Measurements from ENCODE around the gene ITGB3.
A peak's percentile ranks its signal among the peaks of the same experiment; 100 is the strongest.

The ITGB3 gene

DNA sequence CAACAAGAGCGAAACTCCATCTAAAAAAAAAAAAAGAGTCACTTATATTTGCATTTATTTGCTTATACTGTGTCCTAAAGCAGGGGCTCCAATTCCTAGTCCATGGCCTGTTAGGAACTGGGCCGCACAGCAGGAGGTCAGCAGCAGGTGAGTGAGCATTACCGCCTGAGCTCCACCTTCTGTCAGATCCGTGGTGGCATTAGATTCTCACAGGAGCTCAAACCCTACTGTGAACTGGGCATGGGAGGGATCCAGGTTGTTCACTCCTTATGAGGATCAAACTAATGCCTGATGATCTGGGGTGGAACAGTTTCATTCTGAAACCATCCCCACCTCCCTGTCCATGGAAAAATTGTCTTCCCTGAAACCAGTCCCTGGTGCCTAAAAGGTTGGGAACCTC is 24.9 kb downstream of the ITGB3 start:
- DNase-seq = no peak

DNA sequence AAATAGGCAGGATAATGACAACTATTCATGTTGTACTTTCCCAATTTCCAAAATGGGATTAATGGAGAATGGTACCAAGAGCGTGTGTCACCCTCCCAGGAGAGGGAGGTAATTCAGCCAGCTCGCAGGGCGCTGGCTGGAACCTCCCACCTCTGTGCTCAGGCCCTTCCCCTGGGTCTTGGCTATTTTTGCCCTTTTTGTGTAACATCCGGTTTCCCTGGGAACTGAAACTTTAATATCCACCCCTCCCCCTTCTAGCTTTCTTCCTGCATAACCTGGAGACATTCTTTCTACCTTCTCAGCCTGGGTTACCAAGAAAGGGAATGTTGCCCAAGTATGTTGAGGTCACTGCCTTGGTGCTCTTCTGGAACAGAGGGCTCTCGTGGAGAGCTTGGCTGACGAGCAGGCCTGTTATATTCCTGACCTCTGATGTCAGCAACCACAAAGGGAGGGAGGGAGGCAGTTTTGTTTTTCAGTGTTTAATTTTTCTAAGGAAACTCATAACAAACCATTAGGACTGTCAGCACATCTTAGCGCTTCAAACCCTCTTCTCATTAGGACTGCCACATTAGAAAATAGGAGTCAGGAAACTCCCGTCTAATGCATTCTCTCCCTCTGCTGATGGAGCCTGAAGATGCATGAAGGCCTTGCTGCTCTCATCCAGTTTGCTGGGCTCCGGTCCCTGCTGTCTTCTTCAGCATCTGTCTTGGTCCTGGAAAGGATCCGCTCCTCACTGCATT is 25.6 kb downstream of the ITGB3 start:
- DNase-seq = peak; percentile 90

DNA sequence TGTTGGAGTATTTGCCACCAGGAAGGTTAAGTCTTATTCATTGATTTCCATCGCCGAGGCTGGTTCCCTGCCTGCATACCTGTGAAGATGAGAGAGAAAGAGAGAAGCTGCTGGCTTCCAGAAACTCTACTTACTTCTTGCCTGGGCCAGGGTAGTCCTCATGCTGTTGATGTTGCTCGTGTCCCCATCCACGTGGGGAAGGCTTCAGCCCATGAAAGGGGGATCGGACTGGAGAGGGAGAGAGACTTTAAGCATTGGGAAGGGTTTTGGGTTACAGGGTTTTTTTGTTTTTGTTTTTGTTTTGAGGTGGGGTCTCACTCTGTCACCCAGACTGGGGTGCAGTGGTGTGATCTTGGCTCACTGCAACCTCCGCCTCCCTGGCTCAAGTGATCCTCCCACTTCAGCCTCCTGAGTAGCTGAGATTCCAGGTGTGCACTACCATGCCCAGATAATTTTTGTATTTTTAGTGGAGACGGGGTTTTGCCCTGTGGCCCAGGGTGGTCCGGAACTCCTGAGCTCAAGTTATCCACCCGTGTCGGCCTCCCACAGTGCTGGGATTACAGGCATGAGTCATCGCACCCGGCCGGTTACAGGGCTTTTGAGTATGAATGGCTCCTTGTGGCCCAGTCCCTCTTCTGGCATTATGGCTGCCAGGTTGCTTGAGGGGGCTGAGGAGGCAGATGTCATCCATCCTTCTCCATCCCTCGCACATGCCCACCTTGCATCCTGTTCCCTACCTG is 26.6 kb downstream of the ITGB3 start:
- DNase-seq = peak; percentile 56

DNA sequence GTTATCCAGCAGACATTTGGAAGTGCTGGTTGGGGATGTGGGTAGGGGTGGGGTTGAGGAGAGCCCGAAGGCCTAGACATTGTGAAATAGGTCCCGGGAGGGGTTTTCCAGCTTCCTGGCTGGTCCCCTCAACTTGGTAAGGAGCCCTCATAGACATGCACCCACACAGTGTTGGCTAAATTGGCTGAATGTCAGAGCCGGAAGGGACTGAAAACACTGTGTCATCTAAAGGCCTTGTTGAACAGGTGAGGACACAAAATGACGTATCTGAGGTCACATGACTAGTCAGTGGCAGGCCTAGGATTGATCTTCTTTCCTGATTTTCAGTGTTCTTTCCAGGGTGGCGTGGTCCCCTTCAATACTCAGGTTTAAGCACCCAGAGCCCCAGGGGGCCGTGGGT is 27.6 kb downstream of the ITGB3 start:
- no peak for DNase-seq

DNA sequence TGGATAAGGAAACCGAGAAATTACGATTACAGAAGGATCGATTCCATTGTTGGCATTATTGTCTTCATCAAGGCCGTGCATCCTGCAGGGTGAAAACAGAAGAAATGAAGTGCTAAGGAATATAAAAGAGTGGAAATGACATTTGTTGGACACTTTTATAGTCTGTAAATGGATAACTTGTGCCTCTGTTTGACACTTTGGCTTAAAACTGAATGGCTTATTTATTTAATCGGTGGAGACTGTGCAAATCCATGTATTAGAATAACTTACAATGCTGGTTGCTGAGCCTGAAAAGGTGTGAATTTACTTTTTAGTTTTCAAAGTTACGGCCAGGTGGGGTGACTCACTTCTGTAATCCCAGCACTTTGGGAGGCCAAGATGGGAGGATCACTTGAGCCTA is 31.4 kb downstream of the ITGB3 start:
- DNase-seq = no peak

DNA sequence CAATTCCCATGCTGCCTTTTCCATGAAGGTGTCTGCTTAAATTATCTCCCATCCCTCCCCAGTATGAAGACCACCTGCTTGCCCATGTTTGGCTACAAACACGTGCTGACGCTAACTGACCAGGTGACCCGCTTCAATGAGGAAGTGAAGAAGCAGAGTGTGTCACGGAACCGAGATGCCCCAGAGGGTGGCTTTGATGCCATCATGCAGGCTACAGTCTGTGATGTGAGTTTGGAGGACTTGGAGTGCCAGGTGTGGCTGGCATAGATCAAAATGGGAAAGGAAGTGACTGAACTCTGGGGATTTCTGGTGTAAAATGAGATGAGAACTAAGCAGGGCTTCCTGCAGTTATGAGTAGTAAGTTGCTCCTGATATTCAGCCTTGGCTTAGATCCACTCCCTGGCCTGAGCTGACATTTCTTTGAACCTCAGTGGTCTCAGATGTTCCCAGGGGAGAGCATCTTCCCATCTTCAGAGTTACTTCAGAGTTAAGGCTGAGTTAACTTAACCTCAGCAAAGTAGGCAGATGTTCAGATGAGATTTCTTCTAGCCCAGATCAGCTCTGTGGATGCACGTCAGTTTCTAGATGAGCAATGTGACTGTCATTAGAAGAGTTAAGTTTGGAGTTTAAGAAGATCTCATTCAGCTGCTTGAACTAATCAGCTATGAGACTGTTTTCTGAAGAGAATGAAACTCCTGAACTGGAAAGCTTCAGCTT is 32.7 kb downstream of the ITGB3 start:
- no peak for DNase-seq

DNA sequence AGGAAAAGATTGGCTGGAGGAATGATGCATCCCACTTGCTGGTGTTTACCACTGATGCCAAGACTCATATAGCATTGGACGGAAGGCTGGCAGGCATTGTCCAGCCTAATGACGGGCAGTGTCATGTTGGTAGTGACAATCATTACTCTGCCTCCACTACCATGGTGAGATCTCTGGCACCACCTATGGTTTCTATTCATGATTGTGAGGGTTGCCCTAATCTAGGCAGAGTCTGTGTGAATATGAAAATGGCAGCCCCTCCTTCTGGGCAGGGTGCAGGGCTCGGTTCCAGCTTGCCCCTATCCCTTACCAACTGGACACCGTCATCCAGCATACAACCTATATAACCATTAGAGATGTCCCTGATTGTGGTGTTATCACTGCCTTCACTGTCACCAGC is 33.4 kb downstream of the ITGB3 start:
- no peak for DNase-seq

DNA sequence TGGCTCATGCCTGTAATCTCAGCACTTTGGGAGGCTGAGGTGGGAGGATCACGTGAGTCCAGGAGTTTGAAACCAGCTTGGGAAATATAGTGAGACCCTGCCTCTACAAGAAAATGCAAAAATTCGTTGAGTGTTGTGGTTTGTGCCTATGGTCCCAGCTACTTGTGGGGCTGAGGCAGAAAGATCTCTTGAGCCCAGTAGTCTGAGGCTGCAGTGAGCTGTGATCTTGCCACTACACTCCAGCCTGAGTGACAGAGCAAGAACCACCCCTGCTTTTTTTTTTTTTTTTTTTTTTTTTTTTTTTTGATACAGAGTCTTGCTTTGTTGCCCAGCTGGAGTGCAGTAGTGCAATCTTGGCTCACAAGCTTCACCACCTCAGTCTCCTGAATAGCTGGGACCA is 34.0 kb downstream of the ITGB3 start:
- no peak for DNase-seq

DNA sequence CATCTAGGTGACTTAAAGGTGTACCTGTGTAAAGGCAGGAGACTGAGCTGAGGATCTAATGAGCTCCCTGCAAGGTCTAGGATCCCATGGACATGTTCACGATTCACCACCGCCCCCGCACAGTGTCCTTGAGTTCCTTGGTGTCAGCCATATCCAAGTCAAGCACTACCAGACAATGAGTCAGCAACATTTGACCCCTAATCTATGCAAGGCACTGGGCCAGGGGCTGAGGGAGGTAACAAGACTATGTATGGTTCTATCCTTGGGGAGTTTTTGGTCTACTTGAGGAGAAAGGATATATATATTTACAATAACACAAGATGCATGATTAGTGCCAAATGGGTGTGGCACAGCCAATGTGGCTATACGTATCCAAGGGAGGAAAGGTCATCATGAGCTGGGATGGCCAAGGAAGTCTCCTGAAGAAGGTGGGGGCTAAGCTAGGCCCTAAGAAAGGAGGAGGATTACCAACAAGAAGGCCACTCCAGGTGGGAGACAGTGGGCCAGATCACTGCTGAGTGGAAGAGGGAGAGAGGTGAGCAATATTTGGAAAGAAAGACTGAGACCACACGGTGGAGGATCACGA is 35.0 kb downstream of the ITGB3 start:
- no peak for DNase-seq

DNA sequence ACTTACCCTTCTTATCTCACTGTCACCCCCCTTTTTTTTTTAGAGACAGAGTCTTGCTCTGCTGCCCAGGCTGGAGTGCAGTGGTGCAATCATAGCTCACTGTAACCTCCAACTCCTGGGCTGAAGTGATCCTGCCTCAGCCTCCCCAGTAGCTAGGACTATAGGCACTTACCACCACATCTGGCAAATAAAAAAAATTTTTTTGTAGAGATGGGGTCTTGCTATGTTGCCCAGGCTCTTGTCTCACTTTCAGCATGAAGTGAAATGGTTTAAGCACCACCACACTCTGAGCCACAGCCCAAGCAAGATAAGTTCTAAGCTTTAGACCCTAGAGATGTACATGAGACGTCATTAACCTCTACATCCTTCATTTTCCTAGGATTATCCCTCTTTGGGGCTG is 35.7 kb downstream of the ITGB3 start:
- no peak for DNase-seq

DNA sequence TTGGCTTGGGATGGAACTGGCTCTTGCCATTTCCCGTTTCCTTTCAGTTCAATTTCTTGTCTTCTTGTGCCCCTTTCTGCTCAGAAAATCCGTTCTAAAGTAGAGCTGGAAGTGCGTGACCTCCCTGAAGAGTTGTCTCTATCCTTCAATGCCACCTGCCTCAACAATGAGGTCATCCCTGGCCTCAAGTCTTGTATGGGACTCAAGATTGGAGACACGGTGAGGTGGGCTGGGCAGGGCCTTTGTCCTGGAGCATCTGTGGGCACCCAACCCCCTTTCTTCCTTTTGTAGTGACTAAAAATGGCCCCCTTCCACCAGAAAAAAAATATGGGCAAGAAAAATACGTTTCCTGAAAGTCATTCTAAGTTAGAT is 37.2 kb downstream of the ITGB3 start:
- no peak for DNase-seq

DNA sequence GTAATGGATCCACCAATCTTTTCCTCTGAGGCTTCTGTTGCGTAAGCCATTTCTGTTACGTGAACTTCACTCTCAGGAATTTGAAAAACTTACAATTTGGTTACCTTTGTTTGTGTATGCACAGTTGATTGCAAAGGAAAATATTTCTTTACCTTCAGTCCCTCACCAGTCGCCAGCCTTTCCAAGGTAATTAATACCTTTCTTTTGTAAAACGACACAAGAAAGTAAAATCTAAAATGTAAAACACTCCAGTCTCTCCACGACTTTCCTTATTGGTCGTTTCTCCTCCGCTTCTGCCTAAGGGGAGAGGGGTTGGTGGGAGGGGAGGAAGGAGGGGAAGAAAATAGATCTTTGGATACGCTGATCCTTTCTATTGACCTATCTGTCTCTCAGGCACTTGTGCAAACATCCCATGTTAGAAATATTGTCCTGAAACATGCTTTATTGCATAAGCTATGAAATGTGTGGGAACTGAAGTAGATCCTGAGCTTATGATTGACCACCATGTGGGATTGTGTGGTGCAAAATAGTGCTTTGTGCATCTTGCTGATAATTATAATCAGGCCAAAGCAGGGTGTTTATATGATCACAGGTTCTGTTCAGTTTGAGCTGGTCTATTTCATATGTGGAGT is 37.7 kb downstream of the ITGB3 start:
- no peak for DNase-seq

DNA sequence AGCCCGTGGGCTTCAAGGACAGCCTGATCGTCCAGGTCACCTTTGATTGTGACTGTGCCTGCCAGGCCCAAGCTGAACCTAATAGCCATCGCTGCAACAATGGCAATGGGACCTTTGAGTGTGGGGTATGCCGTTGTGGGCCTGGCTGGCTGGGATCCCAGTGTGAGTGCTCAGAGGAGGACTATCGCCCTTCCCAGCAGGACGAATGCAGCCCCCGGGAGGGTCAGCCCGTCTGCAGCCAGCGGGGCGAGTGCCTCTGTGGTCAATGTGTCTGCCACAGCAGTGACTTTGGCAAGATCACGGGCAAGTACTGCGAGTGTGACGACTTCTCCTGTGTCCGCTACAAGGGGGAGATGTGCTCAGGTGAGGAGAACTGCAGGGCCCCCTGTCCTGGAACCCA is 38.6 kb downstream of the ITGB3 start:
- no peak for DNase-seq

DNA sequence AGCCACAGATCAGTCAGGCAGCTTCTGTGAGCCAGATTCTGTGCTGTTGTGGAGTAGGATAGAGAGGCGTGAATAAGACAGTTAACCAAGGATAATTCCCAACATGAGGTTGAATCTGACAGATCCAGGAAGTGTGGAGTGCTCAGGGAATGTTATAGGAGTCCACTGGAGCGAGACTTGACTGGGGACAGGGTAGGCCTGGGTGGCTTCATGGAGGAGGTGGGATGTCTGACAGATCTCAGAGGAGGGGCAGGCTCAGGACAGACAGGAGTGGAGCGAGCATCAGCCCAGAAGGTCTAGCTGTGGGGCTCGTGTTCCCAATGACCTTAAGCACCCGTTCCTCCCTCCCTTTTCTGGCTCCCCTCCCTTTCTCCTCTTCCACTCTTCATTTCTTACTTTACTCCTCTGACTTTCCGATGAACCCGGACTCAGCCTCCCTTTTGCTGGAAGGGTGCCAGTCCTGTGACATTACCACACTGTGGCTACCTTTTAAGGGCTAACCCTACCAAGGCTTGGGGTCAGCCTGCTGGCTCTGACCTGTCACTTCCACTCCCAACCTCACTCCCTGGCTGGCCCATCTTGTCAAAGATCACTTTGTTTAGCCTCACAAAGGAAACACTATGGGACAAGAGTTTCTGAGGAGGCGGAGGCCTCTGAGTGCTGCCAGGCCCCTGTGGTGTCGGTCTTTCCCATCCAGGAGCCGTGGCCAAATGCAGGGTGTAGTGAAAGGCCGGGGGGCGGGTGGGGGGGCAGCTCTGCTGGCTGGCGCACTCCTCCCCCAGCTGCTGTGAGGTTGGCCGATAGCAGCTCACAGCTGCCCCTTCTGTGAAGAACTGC is 41.6 kb downstream of the ITGB3 start:
- DNase-seq = no peak

DNA sequence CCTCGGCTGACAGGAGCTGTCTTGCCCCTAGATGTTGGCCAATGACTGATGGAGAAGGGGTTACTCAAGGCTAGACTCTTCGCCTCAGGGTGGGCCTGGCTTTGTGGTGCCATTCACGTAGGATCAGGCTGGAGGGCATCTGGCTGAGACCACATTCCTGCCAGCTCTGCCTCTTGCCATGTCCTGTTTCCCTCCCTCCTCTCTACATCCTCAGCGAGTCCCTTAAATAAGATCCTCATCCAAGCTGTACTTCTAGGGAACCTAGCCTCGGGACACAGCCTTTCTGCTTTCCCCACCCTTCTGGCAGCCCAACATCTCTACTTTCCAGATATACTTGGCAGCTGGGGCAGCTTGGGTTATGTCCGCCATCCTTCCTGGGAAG is 42.2 kb downstream of the ITGB3 start:
- no peak for DNase-seq

DNA sequence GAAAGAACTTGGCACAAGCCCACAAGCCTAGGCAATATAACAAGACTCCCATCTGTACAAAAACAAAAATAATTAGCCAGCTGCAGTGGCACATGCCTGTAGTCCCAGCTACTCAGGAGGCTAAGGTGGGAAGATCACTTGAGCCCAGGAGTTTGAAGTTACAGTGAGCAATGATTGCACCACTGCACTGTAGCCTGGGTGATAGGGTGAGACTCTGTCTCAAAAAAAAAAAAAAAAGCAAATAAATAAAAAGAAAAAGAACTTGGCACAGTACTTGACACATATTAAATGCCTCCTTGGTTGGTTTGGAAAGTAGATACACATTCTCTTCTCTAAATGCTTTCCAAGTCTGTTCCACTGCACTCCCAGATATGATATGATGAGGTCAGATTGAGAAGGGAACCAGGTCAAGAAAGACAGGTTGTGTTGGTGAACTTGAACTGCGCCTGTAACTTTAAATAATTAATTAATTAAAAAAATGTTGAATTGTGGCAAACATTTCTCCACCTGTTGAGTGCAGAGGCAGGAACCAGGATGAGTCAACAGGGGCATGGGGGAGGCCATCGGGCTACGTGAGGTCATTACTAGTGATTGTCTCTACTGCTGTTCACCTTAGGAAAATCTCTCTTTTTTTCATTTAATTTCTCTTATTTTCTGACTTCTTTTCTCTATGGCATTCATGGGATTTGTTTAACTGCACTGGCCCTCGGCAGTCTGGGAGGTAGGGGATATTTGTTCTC is 44.2 kb downstream of the ITGB3 start:
- no peak for DNase-seq

DNA sequence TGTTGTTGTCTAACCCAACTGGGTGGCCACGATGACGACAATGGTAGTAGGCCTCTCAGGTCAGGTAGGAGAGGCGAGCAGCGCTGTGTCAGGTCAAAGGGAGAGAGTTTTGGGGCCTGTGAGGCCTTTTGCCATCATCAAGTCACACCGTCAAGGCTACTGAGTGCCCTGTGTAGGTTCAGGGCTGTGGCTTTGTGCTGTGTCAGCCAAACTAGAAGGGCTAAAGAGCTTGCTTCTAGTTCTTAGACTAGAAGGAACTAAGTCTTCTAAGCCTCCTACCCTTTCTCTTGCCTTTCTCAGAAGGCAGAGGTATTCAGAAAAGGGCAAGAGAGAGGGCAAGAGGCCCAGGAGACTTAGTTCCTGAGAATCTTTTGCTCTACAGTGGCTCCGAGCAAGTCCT is 45.1 kb downstream of the ITGB3 start:
- DNase-seq = no peak

DNA sequence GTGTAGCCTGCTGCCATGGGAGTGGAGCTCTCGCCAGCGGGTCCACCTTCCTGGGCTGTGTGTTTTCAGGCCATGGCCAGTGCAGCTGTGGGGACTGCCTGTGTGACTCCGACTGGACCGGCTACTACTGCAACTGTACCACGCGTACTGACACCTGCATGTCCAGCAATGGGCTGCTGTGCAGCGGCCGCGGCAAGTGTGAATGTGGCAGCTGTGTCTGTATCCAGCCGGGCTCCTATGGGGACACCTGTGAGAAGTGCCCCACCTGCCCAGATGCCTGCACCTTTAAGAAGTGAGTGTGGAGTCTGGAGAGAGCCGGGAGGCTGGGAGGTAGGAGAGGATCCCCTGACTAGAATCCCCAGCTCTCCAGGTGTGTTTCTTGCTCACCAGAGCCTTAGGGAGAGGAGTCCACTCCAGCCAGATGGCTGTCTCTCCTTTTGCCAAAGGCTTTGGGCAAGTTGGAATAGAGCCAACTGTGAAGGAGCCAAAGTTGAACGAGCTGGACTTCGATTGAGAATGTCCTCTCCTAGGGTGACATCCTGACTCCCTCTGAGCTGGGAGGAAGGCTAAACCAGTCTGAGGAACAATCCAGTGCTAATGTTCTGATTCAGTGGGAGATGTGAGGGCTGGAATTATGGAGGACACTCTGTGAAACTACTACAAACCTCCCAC is 45.7 kb downstream of the ITGB3 start:
- DNase-seq = no peak

DNA sequence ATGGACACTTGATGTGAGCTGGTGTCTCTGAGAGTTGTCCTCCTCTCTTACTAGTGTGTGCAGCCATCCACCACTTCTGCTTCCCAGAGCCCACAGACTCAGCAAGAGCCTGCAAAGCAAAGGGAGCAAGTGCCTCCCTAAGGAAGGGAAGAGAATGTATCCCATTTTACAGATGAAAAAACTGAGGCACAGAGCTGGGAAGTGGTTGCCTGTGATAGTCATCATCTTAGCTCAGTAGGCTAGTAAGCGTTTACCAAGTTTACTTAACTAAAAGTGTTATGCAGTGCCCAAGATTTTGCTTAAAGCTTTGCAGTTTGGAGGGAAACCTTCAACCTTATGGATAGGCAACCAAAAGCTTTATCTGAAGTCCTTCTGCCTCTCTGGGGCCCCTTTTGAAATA is 47.1 kb downstream of the ITGB3 start:
- no peak for DNase-seq

DNA sequence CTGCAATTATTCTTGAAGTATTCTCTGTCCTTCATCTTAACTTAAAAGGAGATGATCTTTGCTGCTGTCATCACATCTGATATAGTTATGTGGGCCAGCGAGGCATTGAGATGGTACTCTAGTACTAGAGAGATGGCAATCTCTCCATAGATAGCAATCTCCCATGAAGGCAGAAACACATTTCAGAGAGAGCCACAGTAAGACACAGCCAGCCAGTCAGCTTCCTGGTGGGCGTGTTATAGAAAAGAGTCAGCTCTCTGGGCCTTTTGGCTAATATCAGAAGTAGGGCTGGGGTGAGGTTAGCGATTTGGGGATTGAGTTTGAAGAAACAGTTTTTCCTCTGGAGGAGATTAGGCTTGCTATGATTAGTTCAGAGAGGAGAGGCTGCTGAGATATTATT is 47.5 kb downstream of the ITGB3 start:
- no peak for DNase-seq

DNA sequence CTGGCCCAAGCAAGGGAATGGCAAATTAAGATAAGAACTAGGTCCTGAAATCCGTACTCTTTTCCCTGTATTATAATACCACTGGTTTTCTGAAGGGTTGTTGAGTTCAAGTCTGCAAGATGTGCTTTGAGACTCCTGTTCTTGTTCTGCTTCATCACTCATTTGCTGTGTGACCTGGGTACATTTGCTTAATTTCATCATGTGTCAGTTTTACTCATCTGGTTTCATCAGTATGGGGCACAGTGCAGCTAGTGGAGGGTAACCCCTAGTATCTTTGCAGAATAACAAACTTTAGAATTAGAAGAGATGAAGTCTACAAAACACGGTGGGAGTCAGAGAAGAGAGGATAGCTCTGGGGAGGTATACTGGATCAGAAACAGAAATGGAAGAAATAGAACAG is 48.2 kb downstream of the ITGB3 start:
- no peak for DNase-seq

Data from MV-4-11 (cell line).